HG03095 (cell line): ENCODE results near the gene FOXF1.

ENCODE experiments used
- ATAC-seq: cut with Tn5 transposase; IDR thresholded peaks from one replicate; pipeline ENCODE4 v1.9.1; 2021; ENCODE audit warnings: moderate library complexity; ENCODE audit not compliant: unreplicated experiment

FOXF1 gene

DNA sequence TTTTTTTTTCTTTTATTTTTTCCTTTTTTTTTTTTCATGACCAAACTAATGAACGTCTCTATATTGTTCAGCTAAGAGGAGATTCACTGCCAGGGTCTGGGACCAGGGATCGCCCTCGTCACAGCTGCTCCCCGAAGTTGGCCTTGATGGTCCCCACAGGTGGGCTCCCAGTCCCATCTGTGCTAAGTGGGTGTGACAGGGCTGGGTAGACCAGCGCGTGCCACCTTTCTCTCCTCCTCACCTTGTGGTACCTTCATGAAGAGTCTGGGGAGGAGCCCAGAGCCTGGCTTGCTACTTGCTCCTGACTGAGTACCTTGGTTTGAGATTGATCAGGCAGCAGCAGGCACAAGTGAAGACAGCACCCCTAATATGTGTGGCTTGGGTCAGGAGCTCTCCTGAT is 6.5 kb upstream of the FOXF1 start:
- no peak for ATAC-seq

DNA sequence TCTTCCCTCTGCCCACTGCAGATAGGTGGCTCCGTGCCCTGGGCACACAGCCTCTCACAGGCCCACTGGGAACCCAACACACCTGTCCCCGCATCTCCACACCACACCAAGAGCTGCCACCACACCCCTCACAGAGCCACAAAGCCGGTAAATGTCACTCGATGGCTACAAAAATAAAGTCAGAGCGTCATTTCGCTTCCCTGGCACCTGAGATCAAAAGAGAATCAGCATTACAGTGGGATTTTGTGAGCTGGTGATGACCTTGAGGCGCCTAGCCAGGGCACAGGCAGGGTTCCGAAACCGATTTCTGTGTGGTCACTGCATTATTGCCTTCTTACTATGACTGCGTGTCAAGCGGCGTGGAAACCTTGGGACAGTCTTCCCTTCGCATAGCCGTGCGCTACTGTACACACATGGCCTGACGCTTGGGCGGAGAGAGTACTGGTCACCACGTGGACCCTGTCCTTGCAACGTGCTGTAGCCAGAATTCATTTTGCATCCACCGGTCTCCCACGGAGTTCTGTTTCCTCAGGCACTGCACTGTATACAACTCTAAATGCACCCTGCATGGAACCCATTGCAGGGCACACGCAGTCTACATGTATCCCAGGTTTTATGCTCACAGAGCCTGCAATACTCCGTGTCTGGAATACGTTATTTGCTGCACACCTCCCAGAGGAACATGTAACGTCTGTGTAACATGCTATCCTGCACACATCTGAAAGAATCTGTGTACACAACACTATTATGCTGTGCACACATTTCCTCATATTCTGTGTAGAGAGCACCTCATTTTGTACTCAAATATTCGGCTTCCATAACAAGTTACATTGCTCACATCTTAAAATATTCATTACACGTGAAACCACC is 5.8 kb upstream of the FOXF1 start:
- ATAC-seq, result no peak

DNA sequence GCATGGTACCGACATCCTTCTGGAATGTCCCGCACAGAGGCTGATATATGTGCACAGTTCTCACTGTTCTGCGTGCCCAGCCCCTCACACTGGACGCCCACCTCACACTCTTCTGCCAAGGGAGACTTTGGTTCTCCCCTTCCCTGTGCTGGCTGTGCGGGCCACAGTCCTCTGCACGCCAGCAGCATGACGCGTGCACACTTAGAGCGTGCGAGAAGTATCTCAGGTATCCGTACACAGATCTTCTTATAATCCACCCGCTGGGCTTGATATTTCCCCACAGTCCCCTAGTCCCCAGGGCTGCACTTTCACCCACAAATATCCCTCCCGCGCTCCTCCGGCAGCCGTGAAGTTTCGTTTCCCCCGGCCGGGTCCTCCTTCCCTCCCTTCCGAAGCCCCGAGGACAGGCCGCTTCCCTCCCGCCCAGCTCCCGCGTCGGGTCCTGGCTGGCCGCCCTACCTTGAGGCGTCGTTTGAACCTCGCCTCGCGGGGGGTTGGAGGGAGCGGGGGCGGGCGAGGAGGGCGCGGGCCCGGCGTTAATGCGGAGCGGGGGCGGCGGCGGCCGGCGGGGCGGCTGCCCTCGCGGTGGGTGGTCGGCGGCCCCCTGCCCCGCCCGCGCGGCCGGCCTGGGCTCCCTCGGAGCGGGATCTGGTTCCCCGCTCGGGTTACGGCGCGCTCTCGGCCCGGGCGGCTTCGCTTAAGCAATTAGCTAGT is 5.0 kb upstream of the FOXF1 start:
- no peak for ATAC-seq

DNA sequence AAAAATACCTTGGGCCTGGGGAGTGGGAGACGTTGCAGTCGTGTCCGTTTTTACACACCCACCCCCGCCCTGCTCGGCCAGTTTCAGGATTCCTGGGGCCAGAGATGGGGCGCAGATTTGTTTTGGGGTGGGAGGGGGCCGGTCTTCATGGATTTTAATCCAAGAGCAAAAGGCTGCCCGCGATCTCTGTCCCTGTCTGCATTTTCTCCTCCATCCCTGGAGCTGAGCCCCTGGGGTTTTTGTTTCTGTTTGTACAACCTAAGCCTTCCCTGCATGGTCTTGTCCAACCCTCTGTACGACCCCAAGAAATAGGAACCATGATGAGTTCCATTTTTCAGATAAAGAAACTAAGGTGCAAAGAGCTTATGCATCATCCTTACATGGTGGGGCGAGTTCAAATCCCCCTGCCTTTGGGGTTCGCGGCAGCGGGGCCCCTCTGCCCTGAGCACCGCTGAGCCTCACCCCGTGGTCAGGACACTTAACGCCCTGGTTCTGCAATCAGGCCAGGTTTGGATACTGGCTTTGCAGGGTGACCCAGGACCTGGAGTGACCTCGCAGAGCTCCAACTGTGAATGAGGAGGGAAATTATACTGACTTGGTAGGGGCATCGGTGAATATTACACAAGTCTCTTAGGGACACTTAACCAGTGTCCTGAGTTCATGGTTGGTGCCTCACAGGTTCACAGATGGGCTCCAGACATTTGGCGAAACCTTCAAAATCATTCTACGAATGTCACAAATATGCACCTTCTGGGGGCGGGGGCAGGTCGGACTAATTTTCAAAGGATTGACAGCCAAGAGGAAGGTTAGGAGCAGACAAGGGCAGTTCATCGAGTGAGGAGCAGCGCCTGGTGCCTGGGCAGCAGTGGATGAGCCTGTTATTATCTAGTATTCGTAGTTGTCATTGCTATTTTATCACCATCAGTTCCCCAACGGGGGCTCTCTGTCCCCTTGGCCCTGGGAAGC is 4.1 kb upstream of the FOXF1 start:
- no peak for ATAC-seq

DNA sequence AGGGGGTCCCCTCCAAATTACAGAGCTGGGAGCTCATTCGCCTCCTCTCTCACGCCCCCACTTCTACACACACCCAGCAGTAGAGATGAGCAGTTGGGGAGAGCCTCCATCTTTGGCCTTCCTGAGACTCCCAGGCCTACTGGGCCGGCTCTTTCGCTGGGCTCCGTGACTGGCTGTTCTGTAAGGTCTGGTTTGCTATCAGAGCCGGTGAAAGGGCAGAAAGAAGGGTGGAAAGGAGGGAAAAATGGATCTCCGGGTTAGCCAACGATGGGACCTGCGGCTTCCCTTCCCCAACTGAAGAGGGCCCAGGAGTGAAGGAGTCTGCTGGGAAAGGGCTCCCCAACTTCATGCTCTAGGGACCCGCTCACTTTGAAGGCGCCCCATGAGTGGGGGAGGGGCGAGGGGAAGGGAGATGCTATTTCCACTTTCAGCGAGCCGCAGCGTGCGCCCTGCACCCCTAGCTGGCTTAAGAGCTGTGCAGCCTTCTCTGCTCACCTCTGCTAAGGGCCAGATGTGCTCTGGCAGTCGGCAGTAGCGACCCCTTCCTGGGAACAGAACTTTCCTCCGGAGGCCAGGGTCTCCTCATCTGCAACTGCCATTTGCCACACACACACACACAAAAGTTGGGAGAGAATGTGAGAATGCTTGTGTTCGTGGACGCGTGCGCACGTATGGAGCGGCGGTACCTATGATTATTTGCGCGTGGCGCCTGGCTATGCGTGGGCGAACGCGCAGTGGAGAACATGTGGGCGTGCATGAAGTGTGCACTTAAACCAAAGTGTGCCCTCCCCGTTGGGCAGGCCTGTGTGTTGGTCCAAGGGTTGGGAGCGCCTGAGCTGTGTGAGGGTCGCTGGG is 2.9 kb upstream of the FOXF1 start:
- ATAC-seq, result no peak

DNA sequence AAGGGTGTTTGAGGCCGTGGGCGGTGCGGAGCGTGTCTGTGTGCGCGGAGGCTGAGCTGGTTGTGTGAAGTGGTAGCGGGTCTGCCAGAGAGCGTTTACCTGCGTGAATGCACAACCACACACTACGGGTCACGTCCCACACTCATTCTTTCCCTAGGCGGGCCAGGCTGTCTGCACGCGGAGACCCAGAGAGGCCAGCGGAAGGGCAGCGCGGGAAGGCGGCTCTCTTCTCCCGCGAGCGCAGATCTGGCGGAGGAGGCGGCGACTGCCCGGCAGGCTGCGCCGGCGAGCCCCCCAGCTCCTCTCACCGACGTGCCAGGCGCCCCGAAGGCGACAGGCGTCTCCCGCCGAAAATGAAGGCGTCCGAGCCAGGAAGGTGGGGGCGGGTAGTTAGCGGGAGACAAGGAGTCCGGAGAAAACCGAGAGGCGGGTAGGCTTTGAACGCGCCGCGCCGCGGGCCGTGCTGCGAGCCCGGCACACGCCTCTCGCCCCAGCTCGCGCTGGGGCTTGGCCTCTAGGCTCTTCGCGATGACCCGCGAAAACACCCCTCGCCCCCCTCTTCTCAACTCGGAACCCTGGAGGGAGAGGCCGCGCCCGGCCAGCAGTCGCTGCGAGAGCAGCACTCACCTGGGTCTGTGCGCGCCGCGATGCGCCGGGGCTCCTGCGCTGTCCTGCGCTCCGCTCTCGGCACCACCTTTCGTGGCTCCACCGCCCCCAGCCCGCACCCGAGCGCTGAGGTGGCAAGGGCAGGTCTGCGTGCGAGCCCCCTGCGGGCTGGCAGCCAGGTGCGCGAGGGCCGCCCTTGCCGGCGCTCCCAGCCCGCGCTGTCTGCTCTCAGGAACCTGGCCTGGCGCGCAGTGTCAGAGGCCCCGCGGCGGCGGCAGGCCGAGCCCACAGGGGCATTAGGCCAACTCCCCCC is 2.0 kb upstream of the FOXF1 start:
- ATAC-seq, result no peak

DNA sequence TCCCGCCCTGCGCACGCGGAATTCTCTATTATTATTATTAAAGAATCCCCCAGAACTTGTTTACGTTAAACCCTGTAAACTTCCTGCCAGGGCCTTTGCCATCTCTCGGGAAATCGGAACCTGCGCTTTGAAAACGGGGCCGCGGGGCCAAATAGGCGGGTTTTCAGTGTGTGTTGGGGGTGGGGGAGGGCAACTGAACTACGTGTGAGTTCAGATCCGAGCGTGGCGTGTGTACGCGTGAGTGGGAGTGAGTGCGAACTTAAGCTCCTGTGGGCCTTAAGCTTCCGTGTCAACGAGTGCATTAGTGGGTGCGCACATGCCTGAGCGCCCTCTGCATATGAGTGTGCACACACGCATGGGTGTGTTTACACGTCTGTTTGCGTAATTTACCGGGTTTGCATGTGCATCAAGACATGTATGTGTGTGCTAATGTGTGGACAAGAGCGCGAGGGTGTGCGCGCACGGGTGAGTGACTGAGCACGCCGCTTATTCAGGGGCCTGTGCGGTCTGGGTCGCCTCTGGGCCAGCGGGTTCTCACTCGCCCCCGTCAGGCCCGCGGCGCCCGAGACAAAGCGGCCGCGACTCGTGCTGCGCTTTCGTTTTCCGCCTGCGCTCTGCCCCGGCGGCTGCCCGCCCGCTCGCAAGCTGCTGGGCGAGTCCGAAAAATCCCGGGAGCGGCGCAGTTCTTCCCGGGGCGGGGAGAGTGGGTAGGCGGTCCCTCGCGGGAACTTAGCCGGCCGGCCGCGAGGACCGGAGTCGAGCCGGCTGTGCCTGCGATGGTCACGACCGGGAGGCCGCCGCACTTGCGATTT is 1.2 kb upstream of the FOXF1 start:
- ATAC-seq, result no peak

DNA sequence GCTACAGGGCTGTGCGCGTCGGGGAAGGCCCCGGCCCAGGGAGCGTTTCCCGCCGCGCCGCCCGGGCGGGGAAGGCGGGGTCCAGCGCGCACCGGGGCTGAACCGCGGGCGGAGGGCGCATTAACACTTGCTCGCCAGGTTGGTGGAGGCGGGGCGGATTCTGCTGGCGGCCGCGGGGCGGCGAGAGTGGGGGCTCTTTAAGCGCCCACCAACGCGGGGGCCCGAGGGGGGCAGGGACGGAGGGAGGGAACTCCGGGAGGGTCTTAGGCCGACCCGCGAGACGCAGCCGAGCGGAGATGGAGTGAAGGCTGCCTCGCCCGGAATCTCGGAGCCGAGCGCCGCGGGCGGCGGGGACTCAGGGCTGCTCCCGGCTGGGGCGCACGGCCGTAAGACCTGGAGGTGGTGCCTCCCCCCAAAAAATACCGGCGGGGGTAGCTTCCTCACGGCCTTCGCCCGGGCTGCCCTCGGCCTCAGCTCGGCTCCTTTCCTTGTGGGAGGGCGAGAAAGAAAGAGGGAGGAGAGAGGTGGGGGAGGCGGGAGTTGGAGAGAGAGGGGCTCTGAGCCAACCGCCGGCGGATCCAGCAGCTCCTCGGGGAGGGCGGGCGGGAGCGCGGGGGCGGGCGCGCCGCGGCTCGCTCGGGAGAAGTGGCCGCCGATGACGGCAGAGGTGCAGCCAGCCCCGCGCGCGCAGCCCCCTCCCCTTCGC is 415 bp upstream of the FOXF1 start:
- no peak for ATAC-seq

DNA sequence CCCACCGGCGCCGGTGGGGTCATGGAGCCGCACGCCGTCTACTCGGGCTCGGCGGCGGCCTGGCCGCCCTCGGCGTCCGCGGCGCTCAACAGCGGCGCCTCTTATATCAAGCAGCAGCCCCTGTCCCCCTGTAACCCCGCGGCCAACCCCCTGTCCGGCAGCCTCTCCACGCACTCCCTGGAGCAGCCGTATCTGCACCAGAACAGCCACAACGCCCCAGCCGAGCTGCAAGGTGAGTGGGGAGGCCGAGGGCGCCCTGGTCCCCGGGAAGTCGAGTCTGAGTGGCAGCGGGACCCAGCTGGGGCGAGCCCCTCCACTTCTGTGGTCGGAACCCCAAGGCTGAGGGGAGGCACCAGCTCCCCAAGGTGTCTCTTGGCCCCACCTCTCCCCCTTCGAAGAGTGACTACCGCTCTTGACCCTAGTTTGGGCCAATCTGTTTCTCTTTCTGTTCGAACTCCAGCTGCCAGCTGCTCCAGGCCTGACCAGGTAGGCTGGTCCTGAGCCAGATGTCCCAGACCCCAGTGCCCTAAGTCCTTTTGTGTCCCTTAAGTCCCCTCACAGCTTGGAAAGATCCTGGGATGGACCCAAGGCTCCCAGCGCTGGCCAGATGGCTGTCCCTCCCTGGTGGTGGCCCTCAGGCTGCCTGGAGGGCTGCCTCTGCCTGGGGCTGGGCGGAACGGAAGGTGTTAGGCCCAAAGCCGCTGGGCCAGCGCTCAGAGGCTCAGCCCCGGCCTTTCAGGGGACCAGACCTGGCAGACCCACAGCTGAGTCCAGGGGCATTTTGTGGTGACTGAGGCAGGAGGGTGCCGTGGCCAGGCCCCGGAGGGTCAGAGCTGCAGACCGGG is 1.2 kb downstream of the FOXF1 start:
- ATAC-seq, result no peak

DNA sequence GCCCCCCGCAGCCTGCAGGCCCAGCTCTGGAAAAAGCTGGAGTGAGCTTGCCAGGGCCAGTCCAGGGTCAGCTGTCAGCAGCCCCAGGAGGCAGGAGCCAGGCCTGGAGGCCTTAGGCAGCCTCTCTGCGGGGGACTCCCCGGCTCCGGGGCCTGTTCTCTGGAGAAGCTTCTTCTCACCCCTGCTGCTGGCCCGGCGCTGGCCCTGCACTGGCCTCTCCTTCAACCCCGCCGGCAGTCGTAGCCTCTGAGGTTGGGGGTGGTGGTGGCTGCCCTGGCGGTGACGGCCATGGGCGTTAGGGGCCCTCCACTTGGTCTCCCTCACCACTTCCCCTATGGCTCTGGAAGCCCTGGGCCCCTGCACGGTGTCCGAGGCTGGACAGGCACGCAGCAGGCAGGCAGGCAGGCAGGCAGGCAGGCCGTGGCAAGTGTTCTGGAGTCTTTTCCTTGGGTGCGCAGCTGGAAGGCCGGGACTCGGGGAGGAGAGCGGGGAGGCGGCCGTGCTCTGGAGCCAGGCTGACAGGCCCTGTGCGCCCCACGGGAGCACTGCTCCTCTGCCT is 2.1 kb downstream of the FOXF1 start:
- no peak for ATAC-seq

DNA sequence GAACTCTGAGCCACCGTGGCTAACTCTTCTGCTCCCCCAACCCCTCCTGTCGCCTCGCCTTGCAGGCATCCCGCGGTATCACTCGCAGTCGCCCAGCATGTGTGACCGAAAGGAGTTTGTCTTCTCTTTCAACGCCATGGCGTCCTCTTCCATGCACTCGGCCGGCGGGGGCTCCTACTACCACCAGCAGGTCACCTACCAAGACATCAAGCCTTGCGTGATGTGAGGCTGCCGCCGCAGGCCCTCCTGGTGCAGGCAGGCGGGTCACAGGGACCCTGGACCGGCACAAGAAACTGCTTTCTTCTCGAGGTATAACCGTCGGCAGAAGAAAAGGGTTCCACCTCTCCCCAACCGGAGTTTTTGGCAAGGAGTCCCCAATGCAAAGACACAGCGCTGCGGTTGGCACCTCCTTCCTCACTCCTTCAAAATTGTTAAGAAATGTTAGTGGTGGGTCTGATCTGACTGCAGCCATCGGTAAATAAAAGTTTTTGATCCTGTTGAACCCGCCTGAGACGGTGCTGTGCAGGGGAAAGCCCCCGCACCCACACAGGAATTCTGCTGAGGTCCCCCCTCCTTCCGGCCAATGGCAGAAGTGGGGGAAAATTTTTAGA is 2.6 kb downstream of the FOXF1 start:
- ATAC-seq, result no peak

DNA sequence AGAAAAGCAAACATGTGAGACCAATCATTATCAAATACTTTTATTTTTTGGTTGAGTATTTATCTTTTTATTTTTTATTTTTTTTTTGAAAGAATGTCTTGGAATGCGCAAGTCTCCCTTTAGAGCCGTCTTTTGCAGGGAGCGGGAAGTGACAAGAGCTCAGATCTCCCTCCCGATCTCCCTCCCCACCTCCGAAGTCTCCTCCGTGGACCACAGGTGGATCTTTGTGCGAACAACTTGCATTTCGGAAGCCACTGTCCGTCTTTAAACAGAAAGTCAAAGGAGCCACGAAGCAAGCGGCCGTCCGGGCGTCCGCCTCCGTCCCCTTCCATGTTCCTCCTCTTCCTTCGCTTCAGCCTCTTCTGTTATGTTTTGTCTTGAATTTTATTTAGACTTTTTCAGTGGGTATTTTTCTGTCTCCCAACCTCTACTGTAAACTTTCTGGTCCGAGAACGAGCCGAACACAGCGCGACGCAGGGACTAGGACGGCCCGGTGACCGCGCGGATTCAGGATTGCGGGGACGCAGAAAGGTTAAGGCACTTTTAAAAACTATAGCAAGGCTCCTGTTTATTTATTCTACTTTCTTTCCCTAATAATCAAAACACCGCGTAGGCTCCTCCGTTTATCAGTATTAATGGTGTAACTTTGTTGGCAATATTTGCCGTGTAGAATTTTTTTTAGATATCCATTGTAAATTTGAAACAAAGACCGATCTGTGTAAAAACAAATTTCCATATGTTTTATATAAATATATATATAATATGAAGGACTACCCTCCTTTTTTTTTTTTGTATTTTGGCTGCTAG is 3.3 kb downstream of the FOXF1 start:
- no peak for ATAC-seq

DNA sequence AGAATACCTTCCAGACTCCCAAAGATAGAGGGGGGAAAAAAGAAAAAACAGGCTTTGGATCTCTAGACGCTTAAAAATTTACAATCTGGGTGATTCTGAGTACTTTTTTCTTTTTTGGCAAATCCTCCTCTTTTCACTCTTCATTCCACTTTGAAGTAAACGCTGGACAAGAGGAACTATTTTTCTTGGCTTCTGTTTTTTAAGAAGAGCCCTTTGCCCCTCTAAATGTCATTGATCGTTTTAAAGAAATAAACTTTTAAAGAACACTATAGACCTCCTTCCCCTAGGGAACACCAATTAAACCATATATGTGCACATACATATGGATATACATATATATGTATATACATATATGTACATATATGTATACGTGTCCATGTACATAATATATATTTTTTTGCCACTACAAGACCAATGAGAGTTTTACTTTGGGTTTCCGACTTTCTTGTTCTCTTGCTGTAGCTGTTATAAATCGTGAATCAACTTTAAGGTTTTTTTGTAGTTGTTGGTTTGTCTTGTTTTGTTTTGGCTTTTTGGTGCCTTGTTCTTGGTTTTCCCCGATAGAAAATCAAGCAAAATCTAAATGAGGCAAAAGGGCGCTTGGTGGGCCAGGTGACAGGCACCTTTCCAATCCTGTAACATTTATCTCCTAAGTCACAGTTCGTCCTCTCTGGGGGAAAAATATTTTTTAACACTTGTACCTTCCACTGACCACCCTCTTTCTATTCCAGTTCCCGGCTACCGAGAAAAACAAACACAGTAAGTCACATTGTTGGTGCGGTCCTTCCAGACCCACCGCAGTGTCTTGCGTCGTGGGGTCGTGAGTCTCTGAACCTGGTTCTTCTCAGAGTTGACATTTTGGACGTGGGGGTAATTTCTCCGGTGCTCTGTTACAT is 4.4 kb downstream of the FOXF1 start:
- no peak for ATAC-seq

DNA sequence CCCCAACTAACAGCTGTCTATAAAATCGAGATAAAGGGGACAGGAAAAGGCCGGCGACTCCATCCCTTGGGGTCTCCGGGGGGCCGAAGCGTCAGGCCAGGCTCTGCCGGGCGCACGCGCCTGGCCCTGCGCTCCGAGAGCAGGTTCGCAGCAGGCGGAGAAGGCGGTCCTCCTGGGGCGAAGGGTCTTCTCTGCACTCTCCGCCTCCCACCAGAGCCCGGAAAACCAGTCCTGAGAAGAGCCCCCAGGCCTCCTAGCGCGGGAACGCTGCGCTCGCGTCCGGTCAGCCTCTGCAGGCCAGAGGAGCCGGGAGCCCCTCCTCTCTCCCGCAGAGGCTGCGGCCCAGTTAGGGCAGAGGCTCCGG is 5.1 kb downstream of the FOXF1 start:
- ATAC-seq, result no peak
